ENCODE measurements around the gene SLC25A40.

- TF ChIP-seq REST (IDR thresholded peaks at IDR 0.05; ENCODE audit: insufficient replicate concordance, low read depth): no peak
- TF ChIP-seq, protein P1, sequence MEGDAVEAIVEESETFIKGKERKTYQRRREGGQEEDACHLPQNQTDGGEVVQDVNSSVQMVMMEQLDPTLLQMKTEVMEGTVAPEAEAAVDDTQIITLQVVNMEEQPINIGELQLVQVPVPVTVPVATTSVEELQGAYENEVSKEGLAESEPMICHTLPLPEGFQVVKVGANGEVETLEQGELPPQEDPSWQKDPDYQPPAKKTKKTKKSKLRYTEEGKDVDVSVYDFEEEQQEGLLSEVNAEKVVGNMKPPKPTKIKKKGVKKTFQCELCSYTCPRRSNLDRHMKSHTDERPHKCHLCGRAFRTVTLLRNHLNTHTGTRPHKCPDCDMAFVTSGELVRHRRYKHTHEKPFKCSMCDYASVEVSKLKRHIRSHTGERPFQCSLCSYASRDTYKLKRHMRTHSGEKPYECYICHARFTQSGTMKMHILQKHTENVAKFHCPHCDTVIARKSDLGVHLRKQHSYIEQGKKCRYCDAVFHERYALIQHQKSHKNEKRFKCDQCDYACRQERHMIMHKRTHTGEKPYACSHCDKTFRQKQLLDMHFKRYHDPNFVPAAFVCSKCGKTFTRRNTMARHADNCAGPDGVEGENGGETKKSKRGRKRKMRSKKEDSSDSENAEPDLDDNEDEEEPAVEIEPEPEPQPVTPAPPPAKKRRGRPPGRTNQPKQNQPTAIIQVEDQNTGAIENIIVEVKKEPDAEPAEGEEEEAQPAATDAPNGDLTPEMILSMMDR (IDR thresholded peaks at IDR 0.05; ENCODE audit: insufficient read depth, low read length): no peak
- TF ChIP-seq GABPA (IDR thresholded peaks at IDR 0.05; ENCODE audit: low read depth): no peak
Measured at GRCh38 chr7:87872346-87872745, 3.8 kb downstream of the SLC25A40 start.

All from HL-60 (cell line).